Stimulated activated CD8-positive, alpha-beta memory T cell treated with anti-CD3 and anti-CD28 coated beads, Interleukin-15, amount 100 ng/mL, for 4 hours (primary cell): ENCODE measurements around the gene ERP27.

Experiments used
- DNase-seq, 2 donors: peaks; one replicate each; pipeline ENCODE4 v3.0.0-alpha.2; 2020; ENCODE audit warnings: low read depth in 2 of 2

The ERP27 gene

GRCh38 chr12:14959916-14960496 lies 21.7 kb upstream of the ERP27 start:
- no peak for DNase-seq

DNA sequence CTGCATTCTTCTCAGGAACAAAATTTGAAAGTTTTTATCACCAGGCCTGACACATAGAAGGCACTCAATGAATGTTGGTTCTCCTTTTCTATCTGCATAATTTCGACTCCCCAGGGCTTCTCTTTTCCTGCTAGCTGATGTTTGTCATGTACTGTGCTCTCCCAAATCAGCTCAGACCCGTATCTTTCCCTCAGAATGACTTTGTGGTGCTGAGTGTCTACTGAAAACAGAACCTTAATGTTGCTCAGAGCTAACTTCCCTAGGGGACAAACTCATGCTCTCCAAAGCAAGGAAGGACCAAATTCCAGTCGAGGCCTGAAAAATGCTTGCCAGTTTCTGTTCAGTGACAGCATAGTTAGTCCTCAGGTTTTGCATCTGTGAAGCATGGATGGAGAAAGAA lies 21.1 kb upstream of the ERP27 start:
- no peak for DNase-seq

GRCh38 chr12:14959126-14959440 lies 20.7 kb upstream of the ERP27 start:
- DNase-seq: no peak

- DNase-seq: no peak
Measured at GRCh38 chr12:14958361-14959125, 20.2 kb upstream of the ERP27 start.

DNA sequence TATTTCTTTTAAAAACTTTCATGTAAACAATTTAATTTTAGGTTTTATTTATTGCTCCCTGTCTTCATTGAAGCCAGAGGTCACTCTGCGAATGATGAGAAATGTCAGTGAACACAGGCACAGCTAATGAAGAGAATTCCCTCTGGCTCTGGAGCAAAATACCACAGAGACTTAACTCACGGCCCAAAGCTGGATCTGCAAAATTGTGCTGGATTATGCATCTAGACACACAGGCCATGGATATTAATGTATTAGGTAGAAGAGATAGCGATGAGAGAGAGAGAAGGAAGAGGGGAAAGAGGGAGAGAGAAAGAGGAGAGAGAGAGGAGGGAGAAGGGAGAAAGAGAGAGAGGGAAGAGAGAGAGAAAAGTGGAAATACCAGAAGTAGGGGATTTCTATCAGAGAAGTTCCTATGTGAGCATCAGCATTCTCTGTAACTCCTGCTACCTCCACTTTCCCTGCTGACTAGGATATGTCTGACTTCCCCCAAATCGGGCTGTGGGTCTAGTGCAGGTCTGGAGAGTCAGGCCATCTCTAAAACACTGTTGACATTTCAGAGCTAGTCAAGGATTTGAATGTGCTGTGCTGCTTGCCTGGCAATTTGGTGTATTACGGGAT lies 19.3 kb upstream of the ERP27 start:
- DNase-seq: no peak

DNA sequence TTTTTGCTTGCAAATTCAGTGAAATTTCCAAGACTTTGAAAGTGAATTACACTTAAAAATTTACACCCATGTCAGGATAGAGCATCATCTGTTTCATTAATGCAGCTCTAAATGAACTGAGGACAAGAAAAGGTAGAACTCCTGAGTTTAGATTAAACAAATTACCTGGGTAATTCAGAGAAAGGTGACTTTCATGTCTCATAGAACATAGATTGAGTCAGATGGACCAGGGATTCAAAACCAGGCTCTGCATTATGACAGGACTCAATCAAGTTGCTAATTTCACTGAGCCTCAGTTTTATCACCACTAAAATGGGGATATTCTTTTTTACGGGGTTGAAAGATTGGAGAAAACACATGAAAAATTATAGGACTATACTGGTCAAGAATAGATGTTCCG lies 18.6 kb upstream of the ERP27 start:
- no peak for DNase-seq

DNA sequence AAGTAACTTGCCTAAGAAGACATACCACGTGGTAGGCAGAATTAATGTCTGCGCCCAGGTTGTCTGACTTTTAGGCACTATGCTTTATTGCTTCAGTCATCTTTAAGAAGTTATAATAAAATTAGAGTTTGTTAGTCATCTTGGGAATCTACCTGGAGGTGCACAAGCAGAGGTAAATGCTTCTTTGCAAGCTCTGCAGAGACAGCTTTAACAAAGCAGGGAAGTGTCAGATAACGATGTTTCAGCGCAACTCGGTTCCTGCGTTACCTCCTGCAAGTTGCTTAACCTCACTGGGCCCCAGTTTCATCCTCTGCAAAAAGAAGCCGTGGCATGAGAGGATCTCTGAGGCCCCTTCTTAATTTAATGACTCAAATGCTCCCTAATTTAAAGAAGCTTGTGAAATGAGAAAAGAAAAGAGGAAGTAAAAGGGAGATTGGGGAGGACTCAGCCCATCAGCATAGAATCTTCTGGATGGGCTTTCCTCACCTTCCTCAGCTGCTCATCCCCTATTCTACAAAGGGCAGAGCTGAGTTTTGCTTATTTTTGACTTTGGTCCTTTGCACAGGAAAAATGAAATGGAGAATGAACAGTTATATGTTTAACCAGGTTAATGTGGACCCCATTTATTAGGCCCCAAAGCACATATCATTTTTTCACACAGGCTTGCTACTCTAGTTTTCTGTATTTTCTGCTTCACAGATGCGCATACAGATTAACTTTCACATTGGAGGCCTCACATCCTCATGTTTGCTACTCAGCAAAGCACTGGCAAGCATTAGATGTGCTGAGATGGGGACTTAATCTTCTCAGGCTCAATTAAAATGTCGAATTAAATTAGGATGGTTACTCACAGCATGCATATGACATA lies 17.9 kb upstream of the ERP27 start:
- DNase-seq: no peak

DNA sequence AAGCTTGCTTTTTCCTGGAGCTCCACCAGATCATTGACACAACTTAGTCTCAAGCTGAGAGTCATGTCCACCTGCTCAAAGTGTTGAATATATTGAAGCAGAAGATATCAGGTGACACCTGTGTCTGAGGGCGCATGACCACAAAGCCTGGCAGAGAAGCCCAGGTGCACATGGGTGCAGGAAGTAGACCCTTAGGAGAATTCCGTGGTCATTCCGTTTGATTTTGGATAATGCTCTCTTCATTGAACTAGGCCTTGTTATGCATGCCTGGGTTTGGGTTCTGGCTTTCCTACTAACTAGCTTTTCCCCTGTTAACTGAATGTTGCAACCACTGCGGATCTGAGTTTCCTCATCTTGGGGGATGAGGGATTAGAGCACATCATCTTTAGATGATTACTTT lies 15.9 kb upstream of the ERP27 start:
- no peak for DNase-seq

- no peak for DNase-seq
Measured at GRCh38 chr12:14953752-14954151, 15.4 kb upstream of the ERP27 start.

- no peak for DNase-seq
Measured at GRCh38 chr12:14952299-14952921, 14.1 kb upstream of the ERP27 start.

DNA sequence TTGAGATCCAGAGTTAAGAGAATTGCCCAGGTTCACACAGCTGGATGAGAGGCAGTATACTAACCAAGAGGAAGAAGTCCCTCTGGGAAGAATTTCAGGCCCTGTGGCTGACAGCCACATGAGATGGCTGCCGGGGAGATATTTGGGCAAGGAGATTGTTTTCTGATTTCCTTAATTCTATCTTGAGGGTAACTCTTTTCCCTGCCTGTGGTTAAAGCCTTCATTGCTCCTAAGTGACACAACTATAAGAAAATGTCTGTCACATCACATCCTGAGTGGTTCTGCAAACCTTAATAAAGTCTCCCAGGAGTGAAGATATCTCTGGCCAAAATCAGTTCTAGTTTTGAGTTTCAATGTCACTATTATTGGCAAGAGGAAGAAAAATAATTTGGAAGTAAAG lies 13.5 kb upstream of the ERP27 start:
- no peak for DNase-seq

- no peak for DNase-seq
Measured at GRCh38 chr12:14950982-14951746, 12.8 kb upstream of the ERP27 start.

DNA sequence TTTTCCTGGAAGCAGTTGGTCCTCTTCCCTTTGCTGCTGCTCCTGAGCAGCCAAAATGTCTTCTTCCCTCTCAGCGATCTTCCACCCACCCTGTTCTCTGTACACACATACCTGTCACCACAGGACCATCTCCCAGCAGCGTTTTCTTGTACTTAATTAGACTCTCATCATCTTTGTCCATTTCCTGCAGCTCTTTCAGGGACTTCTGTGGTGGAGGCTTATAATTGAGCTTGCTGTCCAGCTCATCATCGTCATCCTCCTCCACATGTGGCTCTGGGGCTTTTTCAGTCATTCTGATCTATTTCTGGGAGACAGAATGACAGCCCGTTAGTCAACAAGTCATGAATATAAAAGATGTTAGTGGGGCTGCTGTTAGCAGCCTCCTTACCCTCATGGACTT lies 12.1 kb upstream of the ERP27 start:
- no peak for DNase-seq

DNA sequence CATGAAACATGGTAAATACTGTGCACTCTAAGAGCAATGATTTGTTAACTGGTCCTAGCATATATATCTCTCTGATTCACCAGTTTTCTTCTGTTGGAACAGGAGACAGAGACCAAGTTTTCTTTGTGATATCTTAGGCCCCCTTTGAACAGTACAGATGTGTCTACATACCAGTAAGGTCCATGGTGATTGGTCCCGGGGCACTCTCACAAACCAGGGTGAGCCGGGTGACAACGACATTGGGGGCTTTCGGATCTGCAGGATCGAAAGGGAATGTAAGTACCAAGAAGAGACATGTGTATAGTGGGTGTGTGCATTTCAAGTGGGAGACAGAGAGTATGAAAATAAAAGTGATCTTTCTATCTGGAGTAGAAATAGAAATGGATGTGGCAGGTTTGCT lies 11.3 kb upstream of the ERP27 start:
- DNase-seq: no peak

- DNase-seq: peak in 1 of 2 donors; percentile 40
Measured at GRCh38 chr12:14948672-14949071, 10.3 kb upstream of the ERP27 start.

GRCh38 chr12:14946861-14947260 lies 8.5 kb upstream of the ERP27 start:
- no peak for DNase-seq

DNA sequence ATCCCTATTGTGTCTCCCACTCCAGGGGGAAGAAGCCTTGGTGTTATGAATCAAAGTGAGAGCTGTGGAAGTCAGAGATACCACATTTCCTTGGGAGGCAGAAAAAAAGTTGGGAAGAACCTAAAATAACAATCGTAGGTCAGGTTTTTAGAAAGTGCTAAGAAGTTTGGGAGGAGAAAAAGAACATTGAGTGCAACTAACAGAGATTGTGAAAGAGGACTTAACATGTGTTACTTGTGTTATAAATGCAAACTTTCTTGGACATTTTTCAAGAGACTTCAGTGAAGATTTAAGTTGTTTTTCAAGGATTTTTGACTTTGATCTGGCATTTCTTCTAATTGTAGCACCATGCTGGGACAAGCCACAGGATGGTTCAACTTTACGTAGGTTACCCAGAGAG lies 7.8 kb upstream of the ERP27 start:
- no peak for DNase-seq

GRCh38 chr12:14942196-14942931 lies 4.0 kb upstream of the ERP27 start:
- DNase-seq: no peak

GRCh38 chr12:14941369-14941768 lies 3.0 kb upstream of the ERP27 start:
- DNase-seq: no peak

DNA sequence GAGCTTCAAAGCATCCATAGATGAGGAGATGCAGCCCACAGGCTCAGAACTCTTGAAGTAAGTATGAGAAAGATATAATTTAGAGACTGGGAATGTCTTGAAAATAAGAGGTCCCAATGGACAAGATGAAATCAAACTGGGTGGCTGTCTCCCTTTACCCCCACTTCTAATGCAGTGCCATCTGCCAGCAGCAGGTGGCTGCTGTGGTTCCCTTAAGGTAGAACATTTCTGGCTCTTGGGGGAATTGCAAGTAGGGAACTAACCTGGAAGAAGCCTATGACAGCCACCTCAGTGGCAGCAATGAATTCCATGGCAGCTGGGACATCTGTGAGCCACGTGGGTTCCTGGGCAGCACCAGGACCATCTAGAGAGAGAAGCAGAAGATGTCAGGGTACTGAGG lies 648 bp downstream of the ERP27 start:
- no peak for DNase-seq

DNA sequence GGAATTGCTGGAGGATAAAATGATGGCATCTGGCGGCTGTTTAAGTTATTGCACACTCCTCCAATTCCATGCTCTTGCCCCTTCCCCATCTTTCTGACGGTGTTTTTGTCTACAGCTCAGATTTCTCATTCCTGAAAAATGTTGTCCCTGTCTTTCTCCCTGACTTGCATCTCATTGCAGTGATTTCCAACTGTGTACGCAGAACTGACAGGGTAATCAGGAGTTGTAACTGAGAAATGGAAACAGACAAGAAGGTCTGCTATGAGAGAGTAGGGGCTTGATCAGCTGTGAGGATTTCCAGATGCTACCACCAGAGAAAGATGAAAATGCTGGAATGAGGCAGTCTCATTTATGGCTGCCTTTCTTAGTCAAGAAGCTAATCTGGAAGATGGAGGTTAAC lies 1.3 kb downstream of the ERP27 start:
- no peak for DNase-seq
